Left ventricle myocardium inferior (tissue), 1 donor: ENCODE measurements around the gene KNG1. TPM values are rescaled to one million over a fixed set of nuclear protein-coding genes. Genes with fewer than 3 reads are reported as not detected.

Experiments used
- DNase-seq: peaks from one replicate; pipeline ENCODE4 v3.0.0-alpha.2; 2020
- H3K27ac ChIP-seq: fragments of 200-600 bp; replicated peaks from 2 replicates; pipeline ENCODE4 v1.8.0; 2021
- H3K27me3 ChIP-seq: fragments of 200-600 bp; 2 replicates; pipeline ENCODE4 v1.8.0; 2021; ENCODE audit warnings: low read depth
- H3K36me3 ChIP-seq: fragments of 200-600 bp; 2 replicates; pipeline ENCODE4 v1.8.0; 2021
- H3K4me1 ChIP-seq: fragments of 200-600 bp; 2 replicates; pipeline ENCODE4 v1.8.0; 2021
- H3K4me3 ChIP-seq: fragments of 200-600 bp; 2 replicates; pipeline ENCODE4 v1.8.0; 2021; ENCODE audit warnings: mild to moderate bottlenecking, moderate library complexity
- H3K9me3 ChIP-seq: fragments of 200-600 bp; replicated peaks from 2 replicates; pipeline ENCODE4 v1.8.0; 2021
- CTCF ChIP-seq: fragments of 200-600 bp; IDR thresholded peaks from 2 replicates; pipeline ENCODE4 v1.8.0; 2021; ENCODE audit warnings: antibody characterized with exemption, mild to moderate bottlenecking, borderline replicate concordance
- intact Hi-C: fragments of 100-400 bp; cut with micrococcal nuclease; formaldehyde crosslinking; loops from one replicate; pipeline ENCODE4 v1.11.0; 2022
- total RNA-seq: library from RNA; stranded (reverse); fragmentation: NEBNext Ultra II Directional; extraction: Animal tissue kit (Norgen Biotek cat#: 25700); gene quantifications from one replicate; pipeline ENCODE4 v1.2.1, GENCODE V29; 2021
- donor health status: DM: no; HTN: yes; CAD: no; lungs with severe emphysema.

KNG1 gene
- total RNA-seq, 1 donor from 2014 or later = 0.14 TPM

- no peaks in the 10 kb centered on the region for H3K36me3 ChIP-seq
- DNase-seq = no peak
- intact Hi-C loops = no loop called here
- H3K27me3 ChIP-seq = peaks cover 22% of the 10 kb centered on the region
- H3K4me3 ChIP-seq = no peak overlapping the region
- H3K9me3 ChIP-seq = no peaks in the 10 kb centered on the region
- no peaks in the 10 kb centered on the region for H3K4me1 ChIP-seq
- H3K27ac ChIP-seq = no peak overlapping the region
- TF ChIP-seq CTCF = no peak
Observed at GRCh38 chr3:186760141-186760833, 43.1 kb downstream of the KNG1 start.

- H3K27ac ChIP-seq = no peak overlapping the region
- no peak overlapping the region for H3K4me3 ChIP-seq
- DNase-seq = no peak
- H3K9me3 ChIP-seq = no peaks in the 10 kb centered on the region
- no peak for TF ChIP-seq CTCF
- H3K4me1 ChIP-seq = no peaks in the 10 kb centered on the region
- intact Hi-C loops = no loop called here
- peaks cover 17% of the 10 kb centered on the region for H3K27me3 ChIP-seq
- H3K36me3 ChIP-seq = no peaks in the 10 kb centered on the region
Observed at GRCh38 chr3:186760897-186761447, 43.8 kb downstream of the KNG1 start.

GRCh38 chr3:186772281-186772694, 55.1 kb downstream of the KNG1 start:
- intact Hi-C loops = no loop called here
- Histone ChIP-seq H3K4me3 (peak overlapping the region; percentile 69), H3K27me3 (no peaks in the 10 kb centered on the region), H3K4me1 (peaks cover 13% of the 10 kb centered on the region), H3K27ac (peak overlapping the region; percentile 57), H3K9me3 (no peaks in the 10 kb centered on the region), H3K36me3 (no peaks in the 10 kb centered on the region)
- no peak for DNase-seq
- TF ChIP-seq CTCF = no peak

GRCh38 chr3:186772701-186773417, 55.7 kb downstream of the KNG1 start:
- no peak for TF ChIP-seq CTCF
- Histone ChIP-seq H3K27ac (peak overlapping the region; percentile 57), H3K4me3 (peak overlapping the region; percentile 69), H3K4me1 (peaks cover 13% of the 10 kb centered on the region), H3K9me3 (no peaks in the 10 kb centered on the region), H3K36me3 (no peaks in the 10 kb centered on the region), H3K27me3 (no peaks in the 10 kb centered on the region)
- intact Hi-C loops = no loop called here
- DNase-seq = peak; percentile 72

GRCh38 chr3:186775999-186776398, 58.8 kb downstream of the KNG1 start:
- H3K36me3 ChIP-seq = no peaks in the 10 kb centered on the region
- peaks cover 13% of the 10 kb centered on the region for H3K4me1 ChIP-seq
- intact Hi-C loops = no loop called here
- TF ChIP-seq CTCF = no peak
- no peak overlapping the region for H3K27ac ChIP-seq
- no peak overlapping the region for H3K4me3 ChIP-seq
- H3K27me3 ChIP-seq = no peaks in the 10 kb centered on the region
- no peaks in the 10 kb centered on the region for H3K9me3 ChIP-seq
- no peak for DNase-seq
